MM.1S (cell line): ENCODE results near the gene OSBPL5.

Experiments used
- DNase-seq: peaks from one replicate; pipeline ENCODE4 v3.0.0-alpha.2; 2015
- H2AFZ ChIP-seq: fragments of 300-600 bp; sonication (generic); 2 replicates; pipeline ENCODE4 v1.6.0; 2016; ENCODE audit warnings: antibody characterized with exemption, low read length
- H3F3A ChIP-seq: fragments of 300-600 bp; sonication (generic); 2 replicates; pipeline ENCODE4 v1.6.1; 2016; ENCODE audit warnings: mild to moderate bottlenecking, antibody characterized with exemption, low read length, moderate library complexity, mixed read lengths; ENCODE audit not compliant: insufficient read depth
- H3K27ac ChIP-seq: fragments of 300-600 bp; sonication (generic); 2 replicates; pipeline ENCODE4 v1.5.1; 2016; ENCODE audit warnings: mild to moderate bottlenecking, low read length
- H3K27me3 ChIP-seq: fragments of 300-600 bp; sonication (generic); replicated peaks from 2 replicates; pipeline ENCODE4 v1.6.0; 2016; ENCODE audit warnings: low read length; ENCODE audit not compliant: insufficient read depth
- H3K36me3 ChIP-seq: fragments of 300-600 bp; sonication (generic); replicated peaks from 2 replicates; pipeline ENCODE4 v1.6.1; 2016; ENCODE audit warnings: mild to moderate bottlenecking, low read length, mixed read lengths; ENCODE audit not compliant: insufficient read depth
- H3K4me1 ChIP-seq: fragments of 300-600 bp; sonication (generic); 2 replicates; pipeline ENCODE4 v1.6.1; 2016; ENCODE audit warnings: low read length, mixed read lengths
- H3K4me2 ChIP-seq: fragments of 300-600 bp; sonication (generic); 2 replicates; pipeline ENCODE4 v1.6.0; 2016; ENCODE audit warnings: low read depth, low read length
- H3K4me3 ChIP-seq: fragments of 300-600 bp; sonication (generic); 2 replicates; pipeline ENCODE4 v1.5.1; 2016; ENCODE audit warnings: low read length, mixed read lengths
- H3K79me2 ChIP-seq: fragments of 300-600 bp; sonication (generic); 2 replicates; pipeline ENCODE4 v1.6.1; 2016; ENCODE audit warnings: mixed run types, low read length, mixed read lengths
- H3K9ac ChIP-seq: fragments of 300-600 bp; sonication (generic); 2 replicates; pipeline ENCODE4 v1.6.1; 2016; ENCODE audit warnings: low read length, mixed read lengths
- H3K9me2 ChIP-seq: fragments of 300-600 bp; sonication (generic); replicated peaks from 2 replicates; pipeline ENCODE4 v1.6.1; 2016; ENCODE audit warnings: mild to moderate bottlenecking, low read length, mixed read lengths; ENCODE audit not compliant: insufficient read depth
- H3K9me3 ChIP-seq: fragments of 300-600 bp; sonication (generic); replicated peaks from 2 replicates; pipeline ENCODE4 v1.6.1; 2016; ENCODE audit warnings: mild to moderate bottlenecking, low read length, mixed read lengths; ENCODE audit not compliant: insufficient read depth
- H4K20me1 ChIP-seq: fragments of 300-600 bp; sonication (generic); 2 replicates; pipeline ENCODE4 v1.6.1; 2016; ENCODE audit warnings: mild to moderate bottlenecking, low read length, moderate library complexity, mixed read lengths; ENCODE audit not compliant: insufficient read depth
- CTCF ChIP-seq: fragments of 300-600 bp; sonication (generic); IDR thresholded peaks from 2 replicates; pipeline ENCODE4 v1.5.1; 2016; ENCODE audit warnings: antibody characterized with exemption, low read length, mixed read lengths
- EZH2 ChIP-seq: fragments of 300-600 bp; sonication (generic); optimal IDR thresholded peaks from 2 replicates; pipeline ENCODE3; 2017; ENCODE audit warnings: low read depth, mild to moderate bottlenecking, antibody characterized with exemption, low read length, mixed read lengths
- EZH2phosphoT487 ChIP-seq: fragments of 300-600 bp; sonication (generic); IDR thresholded peaks from 2 replicates; pipeline ENCODE4 v1.6.1; 2018; ENCODE audit warnings: antibody characterized with exemption, low read length

Gene OSBPL5

GRCh38 chr11:3147257-3147619 lies 17.9 kb downstream of the OSBPL5 start:
- Histone ChIP-seq H3F3A (no peaks in the 10 kb centered on the region), H3K4me1 (no peaks in the 10 kb centered on the region), H3K27me3 (no peaks in the 10 kb centered on the region), H3K9ac (no peak overlapping the region), H3K4me2 (no peak overlapping the region), H3K4me3 (no peak overlapping the region), H3K36me3 (no peaks in the 10 kb centered on the region), H3K9me2 (no peaks in the 10 kb centered on the region), H2AFZ (no peak overlapping the region), H3K79me2 (no peaks in the 10 kb centered on the region), H3K27ac (no peak overlapping the region), H3K9me3 (no peaks in the 10 kb centered on the region), H4K20me1 (no peaks in the 10 kb centered on the region)
- DNase-seq, result no peak
- no peak for TF ChIP-seq EZH2
- no peak for TF ChIP-seq CTCF
- TF ChIP-seq EZH2phosphoT487, result no peak

GRCh38 chr11:3146612-3147256 lies 18.4 kb downstream of the OSBPL5 start:
- no peak overlapping the region for H3K27ac ChIP-seq
- H2AFZ ChIP-seq, result no peak overlapping the region
- no peaks in the 10 kb centered on the region for H3K9me3 ChIP-seq
- no peak overlapping the region for H3K9ac ChIP-seq
- TF ChIP-seq EZH2phosphoT487 (no peak), CTCF (no peak), EZH2 (no peak)
- no peak overlapping the region for H3K4me2 ChIP-seq
- H3K36me3 ChIP-seq, result no peaks in the 10 kb centered on the region
- no peak for DNase-seq
- no peaks in the 10 kb centered on the region for H3K4me1 ChIP-seq
- H3K4me3 ChIP-seq, result no peak overlapping the region
- H3F3A ChIP-seq, result no peaks in the 10 kb centered on the region
- H3K27me3 ChIP-seq, result no peaks in the 10 kb centered on the region
- H4K20me1 ChIP-seq, result no peaks in the 10 kb centered on the region
- no peaks in the 10 kb centered on the region for H3K79me2 ChIP-seq
- H3K9me2 ChIP-seq, result no peaks in the 10 kb centered on the region

GRCh38 chr11:3145206-3145520 lies 19.9 kb downstream of the OSBPL5 start:
- H3K27ac ChIP-seq, result no peak overlapping the region

More at GRCh38 chr11:3145206-3145520, 19.9 kb downstream of the OSBPL5 start:
- no peak for DNase-seq
- H3K79me2 ChIP-seq, result no peaks in the 10 kb centered on the region
- no peak overlapping the region for H3K4me2 ChIP-seq
- TF ChIP-seq EZH2phosphoT487 (no peak), CTCF (no peak), EZH2 (no peak)
- H3K9me2 ChIP-seq, result no peaks in the 10 kb centered on the region
- H3K9me3 ChIP-seq, result no peaks in the 10 kb centered on the region
- H3K4me1 ChIP-seq, result no peaks in the 10 kb centered on the region
- H3K4me3 ChIP-seq, result no peak overlapping the region
- no peaks in the 10 kb centered on the region for H3K36me3 ChIP-seq
- H2AFZ ChIP-seq, result no peak overlapping the region
- H3K9ac ChIP-seq, result no peak overlapping the region
- no peaks in the 10 kb centered on the region for H3F3A ChIP-seq
- H3K27me3 ChIP-seq, result no peaks in the 10 kb centered on the region
- H4K20me1 ChIP-seq, result no peaks in the 10 kb centered on the region
